Uterus (tissue), 2 donors: ENCODE measurements around the gene PLA2G3.

Experiments used
- CTCF ChIP-seq, 4 experiments: fragments of 200-600 bp in 2 of 4; fragments of 450-650 bp in 2 of 4; sonication (generic) in 2 of 4; IDR thresholded peaks; one replicate each; pipeline ENCODE4 v1.5.1; 2016 to 2019; ENCODE audit warnings: antibody characterized with exemption in 4 of 4, mild to moderate bottlenecking in 2 of 4, moderate library complexity in 1 of 4
- POLR2A ChIP-seq, 2 donors: fragments of 450-650 bp; IDR thresholded peaks; one replicate each; pipeline ENCODE4 v1.6.1; 2016; ENCODE audit warnings: antibody characterized with exemption in 2 of 2, mild to moderate bottlenecking in 1 of 2, moderate library complexity in 1 of 2

- TF ChIP-seq CTCF (IDR thresholded peaks at IDR 0.05) (no peak), POLR2A (IDR thresholded peaks at IDR 0.05) (no peak)
These were observed 15.4 kb downstream of the PLA2G3 start for GRCh38 chr22:31124811-31125465.
